ENCODE data around the gene PARP14.
"Not testable (repeated sequence)": the region's sequence is repeated elsewhere in the genome, so short reads cannot be mapped to it uniquely, and the experiment has no call there.

The PARP14 gene, protein sequence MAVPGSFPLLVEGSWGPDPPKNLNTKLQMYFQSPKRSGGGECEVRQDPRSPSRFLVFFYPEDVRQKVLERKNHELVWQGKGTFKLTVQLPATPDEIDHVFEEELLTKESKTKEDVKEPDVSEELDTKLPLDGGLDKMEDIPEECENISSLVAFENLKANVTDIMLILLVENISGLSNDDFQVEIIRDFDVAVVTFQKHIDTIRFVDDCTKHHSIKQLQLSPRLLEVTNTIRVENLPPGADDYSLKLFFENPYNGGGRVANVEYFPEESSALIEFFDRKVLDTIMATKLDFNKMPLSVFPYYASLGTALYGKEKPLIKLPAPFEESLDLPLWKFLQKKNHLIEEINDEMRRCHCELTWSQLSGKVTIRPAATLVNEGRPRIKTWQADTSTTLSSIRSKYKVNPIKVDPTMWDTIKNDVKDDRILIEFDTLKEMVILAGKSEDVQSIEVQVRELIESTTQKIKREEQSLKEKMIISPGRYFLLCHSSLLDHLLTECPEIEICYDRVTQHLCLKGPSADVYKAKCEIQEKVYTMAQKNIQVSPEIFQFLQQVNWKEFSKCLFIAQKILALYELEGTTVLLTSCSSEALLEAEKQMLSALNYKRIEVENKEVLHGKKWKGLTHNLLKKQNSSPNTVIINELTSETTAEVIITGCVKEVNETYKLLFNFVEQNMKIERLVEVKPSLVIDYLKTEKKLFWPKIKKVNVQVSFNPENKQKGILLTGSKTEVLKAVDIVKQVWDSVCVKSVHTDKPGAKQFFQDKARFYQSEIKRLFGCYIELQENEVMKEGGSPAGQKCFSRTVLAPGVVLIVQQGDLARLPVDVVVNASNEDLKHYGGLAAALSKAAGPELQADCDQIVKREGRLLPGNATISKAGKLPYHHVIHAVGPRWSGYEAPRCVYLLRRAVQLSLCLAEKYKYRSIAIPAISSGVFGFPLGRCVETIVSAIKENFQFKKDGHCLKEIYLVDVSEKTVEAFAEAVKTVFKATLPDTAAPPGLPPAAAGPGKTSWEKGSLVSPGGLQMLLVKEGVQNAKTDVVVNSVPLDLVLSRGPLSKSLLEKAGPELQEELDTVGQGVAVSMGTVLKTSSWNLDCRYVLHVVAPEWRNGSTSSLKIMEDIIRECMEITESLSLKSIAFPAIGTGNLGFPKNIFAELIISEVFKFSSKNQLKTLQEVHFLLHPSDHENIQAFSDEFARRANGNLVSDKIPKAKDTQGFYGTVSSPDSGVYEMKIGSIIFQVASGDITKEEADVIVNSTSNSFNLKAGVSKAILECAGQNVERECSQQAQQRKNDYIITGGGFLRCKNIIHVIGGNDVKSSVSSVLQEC (N-terminal part only)

DNA sequence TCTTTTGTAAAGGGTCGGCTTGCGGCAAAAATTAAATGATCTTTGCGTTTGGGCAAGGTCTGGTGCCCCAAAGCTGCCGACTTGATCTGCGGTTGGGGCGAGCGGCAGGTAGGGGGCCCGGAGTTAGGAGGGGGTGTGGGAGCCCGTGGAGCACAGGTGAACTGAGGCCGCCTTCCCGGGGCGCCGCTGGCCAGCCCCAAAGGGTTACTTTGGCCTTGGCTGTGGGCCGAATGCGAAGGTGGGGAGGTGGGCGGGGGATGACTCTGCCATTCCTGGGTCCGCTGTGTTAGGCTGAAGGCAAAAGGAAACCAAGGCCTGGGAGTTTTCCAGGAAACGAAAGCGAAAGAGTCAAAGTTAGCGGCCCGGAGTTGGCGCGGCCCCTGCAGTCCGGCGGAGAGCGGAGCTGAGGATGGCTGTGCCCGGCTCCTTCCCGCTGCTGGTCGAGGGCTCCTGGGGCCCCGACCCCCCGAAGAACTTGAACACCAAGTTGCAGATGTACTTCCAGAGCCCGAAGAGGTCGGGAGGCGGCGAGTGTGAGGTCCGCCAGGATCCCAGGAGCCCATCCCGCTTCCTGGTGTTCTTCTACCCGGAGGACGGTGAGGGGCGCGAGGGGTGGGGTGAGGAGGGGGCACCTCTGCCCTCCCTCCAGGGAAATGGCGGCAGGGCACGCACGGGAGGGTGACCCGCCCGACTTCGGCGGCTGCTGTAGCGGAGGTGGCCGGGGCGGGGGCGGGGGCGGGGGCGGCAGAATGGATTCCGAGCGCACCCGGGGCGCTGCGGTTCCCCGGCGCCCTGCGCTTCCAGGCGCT, at the start of gene PARP14:
PARP14 (plus strand) TSS at position 365 of the 809 bp plus-strand sequence; CDS start at position 410, 45 bp downstream.
- peak; percentile 39 for DNase-seq (ENCODE audit: low read depth)

DNA sequence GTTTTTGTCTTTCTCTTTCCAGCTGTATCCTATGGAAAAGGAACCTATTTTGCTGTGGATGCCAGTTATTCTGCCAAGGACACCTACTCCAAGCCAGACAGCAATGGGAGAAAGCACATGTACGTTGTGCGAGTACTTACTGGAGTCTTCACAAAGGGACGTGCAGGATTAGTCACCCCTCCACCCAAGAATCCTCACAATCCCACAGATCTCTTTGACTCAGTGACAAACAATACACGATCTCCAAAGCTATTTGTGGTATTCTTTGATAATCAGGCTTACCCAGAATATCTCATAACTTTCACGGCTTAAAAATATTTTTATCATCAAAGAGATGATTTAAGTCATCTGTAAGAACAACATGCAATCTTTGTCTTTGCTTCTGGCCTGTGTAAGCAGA, 44.9 kb upstream of the PARP14 start:
- no peak for DNase-seq (ENCODE audit: low read depth)

DNA sequence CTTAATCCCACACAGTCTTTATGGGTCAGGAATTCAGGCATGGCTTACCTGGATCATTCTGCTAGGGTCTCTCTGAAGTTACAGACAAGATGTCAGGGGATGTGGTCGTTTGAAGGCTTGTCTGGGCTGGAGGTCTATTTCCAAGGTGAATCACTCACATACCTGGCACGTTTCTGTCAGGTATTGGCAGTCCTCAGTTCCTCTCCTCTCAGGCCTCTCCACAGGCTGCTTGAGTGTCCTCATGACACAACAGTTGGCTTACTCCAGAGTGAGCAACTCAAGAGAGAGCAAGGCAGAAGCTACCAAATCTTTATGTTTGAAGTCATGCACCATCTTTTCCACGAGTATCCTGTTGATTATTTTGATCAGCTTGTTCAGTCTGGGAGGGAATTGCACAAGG, 43.9 kb upstream of the PARP14 start:
- DNase-seq (ENCODE audit: low read depth), result no peak

DNA sequence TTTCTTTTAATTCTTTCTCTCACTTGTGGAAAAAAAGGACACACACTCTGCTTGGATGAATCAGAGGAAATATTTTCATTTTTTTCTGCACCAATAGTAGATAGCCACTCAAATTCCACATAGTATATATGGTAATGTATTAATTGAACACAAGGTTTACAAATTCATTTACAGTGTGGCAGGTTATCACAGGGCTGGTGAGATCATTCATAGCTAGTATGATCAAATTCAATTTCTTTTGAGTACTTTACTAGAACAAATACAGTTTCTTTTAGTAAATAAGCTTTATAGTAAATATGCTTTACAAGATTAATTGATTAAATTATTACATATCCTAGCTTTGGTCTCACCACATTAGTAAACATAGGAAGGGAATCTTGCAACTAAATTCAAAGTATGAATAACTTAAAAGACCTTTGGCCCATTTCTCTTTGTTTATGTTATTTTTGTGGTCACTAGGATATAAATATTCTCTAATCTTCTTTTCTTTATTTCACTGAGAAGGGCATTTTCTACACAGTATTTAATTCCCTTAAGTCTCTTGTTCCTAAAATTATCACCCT, 40.1 kb upstream of the PARP14 start:
- DNase-seq (ENCODE audit: low read depth), result no peak

DNA sequence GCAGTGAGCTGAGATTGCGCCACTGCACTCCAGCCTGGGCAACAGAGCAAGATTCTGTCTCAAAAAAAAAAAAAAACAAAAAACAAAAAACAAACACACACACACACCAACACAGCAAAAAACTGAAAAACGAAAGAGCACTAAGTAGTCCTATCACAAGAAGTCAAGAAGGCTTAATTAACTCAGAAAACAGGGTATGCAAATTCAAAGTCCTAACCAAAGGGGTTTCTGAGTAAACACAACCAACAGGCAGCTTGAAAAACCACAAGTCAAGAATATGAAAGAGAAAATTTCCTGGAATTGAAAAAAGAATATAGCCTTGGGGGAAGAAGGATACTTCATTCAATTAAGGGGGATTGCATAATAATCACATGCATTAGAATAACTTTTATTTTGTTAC, 37.7 kb upstream of the PARP14 start:
- DNase-seq (ENCODE audit: low read depth), result no peak

DNA sequence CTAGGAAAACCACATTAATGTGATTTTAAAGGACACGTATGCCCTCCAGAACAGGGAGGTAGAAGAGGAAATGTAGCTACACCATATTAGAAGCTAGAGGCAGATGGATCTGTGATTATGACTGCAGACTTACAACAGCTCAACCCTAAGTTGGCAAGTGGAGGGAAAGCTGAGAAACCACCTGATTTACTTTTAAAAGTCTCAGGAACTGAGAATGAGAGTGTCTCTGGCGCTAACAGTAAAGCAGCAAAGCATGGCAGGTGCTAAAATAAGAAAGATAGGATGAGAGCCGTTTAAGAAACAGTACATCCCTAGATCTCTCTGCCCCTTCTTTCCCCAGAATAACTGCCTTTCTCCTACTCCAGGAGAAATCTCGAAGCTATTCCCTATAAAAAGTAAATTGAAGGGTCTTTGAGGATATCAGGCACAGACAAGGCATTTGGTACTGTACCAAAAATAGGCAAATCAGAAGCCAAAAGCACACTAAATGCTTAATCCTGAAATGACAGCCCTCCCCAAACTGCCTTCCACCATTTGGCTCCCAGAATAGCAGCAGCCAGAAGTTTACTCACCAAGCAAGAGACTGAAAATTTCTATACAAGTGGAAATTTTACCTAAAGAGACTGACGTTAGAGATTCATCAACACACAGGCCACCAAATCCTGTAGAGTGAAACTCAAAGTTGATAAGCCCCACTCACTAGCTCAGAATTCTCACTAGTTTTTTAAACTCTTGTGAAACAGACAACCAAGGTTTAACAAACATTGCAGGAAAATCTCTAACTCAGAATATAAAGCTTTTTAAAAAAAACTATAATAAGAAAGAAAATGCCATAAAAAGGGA, 34.3 kb upstream of the PARP14 start:
- no peak for DNase-seq (ENCODE audit: low read depth)

DNA sequence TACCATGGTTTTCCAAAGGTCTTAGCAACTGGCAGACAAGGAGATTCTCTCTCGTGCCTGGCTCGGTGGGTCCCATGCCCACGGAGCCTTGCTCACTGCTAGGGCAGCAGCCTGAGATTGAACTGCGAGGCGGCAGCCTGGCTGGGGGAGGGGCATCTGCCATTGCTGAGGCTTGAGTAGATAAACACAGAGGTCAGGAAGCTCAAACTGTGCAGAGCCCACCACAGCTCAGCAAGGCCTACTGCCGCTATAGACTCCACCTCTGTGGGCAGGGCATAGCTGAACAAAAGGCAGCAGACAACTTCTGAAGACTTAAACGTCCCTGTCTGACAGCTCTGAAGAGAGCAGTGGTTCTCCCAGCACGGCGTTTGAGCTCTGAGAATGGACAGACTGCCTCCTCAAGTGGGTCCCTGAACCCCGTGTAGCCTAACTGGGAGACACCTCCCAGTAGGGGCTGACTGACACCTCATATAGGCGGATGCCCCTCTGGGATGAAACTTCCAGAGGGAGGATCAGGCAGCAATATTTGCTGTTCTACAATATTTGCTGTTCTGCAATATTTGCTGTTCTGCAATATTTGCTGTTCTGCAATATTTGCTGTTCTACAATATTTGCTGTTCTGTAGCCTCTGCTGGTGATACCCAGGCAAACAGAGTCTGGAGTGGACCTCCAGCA, 29.3 kb upstream of the PARP14 start:
- not testable (repeated sequence) for DNase-seq (ENCODE audit: low read depth)

DNA sequence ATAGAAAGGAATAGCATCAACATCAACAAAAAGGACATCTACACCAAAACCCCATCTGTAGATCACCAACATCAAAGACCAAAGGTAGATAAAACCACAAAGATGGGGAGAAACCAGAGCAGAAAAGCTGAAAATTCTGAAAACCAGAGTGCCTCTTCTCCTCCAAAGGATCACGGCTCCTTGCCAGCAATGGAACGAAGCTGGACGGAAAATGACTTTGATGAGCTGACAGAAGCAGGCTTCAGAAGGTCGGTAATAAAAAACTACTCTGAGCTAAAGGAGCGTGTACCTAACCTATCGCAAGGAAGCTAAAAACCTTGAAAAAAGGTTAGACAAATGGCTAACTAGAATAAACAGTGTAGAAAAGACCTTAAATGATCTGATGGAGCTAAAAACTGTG, 28.7 kb upstream of the PARP14 start:
- not testable (repeated sequence) for DNase-seq (ENCODE audit: low read depth)

DNA sequence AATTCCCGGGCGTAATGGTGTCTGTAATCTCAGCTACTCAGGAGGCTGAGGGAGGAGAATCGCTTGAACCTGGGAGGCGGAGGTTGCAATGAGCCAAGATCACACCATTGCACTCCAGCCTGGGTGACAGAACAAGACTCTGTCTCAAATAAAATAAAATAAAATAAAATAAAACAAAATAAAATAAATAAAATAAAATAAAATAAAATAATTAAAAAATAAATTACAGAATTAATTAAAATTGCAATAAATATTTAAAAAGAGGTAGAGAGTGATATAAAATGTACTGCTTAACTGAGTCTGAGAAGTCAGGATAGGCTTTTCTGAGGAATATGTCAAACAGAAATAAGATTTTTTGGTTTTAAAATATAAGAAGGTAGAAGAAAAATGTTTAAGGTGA, 22.3 kb upstream of the PARP14 start:
- not testable (repeated sequence) for DNase-seq (ENCODE audit: low read depth)

DNA sequence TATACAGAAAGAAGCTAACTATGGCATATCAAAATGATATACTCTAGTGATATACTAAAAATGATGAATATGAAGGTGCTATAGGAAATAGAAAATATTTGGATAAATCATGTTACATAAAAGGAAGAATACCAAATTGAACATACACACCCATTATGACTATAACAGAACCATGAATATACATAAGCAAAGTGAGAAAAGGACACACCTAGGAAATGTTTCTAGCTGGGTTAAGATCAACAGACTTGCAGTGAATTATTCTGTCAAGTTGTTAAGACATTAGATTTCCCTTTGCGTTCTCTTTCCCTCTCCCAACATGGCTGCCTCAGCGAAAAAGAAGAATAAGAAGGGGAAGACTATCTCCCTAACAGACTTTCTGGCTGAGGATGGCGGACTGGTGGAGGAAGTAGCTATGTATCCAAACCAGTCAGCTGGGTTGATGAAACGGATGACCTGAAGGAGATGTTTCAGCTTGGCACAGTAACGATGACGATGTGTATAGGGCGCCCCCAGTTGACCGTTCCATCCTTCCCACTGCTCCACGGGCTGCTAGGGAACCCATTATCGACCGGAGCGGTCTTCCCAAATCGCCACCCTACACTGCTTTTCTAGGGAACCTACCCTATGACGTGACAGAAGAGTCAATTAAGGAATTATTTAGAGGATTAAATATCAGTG, 20.2 kb upstream of the PARP14 start:
- DNase-seq (ENCODE audit: low read depth), result no peak

DNA sequence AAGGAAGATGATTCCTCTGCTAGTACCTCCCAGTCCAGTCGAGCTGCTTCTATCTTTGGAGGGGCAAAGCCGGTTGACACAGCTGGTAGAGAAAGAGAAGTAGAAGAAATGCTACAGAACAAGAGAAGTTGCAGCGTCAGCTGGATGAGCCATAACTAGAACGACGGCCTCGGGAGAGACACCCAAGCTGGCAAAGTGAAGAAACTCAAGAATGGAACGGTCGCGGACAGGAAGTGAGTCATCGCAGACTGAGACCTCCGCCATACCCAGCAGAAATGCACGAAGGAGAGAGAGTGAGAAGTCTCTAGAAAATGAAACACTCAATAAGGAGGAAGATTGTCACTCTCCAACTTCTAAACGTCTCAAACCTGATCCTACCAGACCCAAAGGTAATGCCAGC, 19.0 kb upstream of the PARP14 start:
- DNase-seq (ENCODE audit: low read depth), result no peak

DNA sequence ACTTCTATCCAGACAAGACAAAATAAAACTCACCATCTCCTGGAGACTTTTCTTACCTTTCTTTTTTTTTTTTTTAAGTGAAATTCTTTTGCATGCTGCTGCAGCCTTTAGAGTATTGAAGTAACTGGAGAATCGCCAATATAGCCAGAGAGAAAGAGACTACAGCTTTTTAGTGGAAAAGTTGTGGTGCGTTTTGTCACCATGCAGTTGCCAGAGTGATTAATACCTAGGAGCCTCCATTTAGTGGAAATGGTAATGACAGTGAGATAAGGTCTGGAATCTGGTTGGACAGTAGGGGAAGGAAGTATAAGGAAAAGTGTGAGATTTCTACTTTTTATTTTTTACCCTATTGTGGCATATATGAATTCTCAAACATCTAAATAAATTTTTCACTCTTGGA, 18.1 kb upstream of the PARP14 start:
- DNase-seq (ENCODE audit: low read depth), result no peak

DNA sequence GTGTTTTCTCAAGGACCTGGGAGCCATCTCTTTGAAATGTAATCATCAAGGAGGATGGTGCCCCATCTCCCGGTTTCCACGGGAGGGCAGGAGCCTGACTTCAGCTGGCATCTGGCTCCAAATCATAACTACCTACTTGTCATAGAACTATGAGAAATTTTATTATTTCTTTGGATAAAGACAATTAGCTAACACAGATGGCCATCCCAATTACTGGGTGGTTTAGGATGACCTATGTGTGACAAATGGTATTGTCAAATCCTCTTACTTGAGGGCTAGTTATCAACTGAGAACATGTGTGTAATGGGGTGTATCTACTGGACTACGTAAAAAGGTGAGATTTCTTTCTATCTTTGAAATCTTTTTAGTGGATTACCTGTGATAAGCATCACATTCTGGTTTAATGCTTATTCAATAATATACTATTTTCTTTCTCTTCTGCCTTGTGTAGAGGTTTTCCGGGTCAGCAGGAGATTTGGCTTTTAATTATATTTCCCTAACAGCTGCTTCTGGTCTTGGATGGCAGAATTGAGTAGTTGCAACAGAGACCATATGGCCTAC, 15.3 kb upstream of the PARP14 start:
- DNase-seq (ENCODE audit: low read depth), result no peak

DNA sequence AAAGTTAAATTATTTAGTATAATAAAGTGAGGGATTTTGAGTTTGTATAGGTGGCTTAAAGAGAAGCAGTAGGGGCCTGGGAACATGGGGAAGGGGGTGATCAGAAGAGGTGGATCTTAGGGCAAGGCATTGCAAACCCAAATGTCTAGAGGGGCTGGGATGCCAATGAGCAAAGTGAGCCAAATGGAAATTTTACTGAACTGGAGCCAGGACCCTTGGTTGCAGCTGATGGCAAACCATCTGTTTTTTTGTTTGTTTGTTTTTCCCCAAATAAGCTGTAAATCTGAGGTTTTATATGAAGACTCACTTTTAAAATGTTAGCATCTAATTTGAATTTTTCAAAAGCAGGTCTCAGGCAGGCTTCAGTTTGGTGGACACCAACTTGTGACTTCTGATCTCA, 14.8 kb upstream of the PARP14 start:
- DNase-seq (ENCODE audit: low read depth), result no peak

DNA sequence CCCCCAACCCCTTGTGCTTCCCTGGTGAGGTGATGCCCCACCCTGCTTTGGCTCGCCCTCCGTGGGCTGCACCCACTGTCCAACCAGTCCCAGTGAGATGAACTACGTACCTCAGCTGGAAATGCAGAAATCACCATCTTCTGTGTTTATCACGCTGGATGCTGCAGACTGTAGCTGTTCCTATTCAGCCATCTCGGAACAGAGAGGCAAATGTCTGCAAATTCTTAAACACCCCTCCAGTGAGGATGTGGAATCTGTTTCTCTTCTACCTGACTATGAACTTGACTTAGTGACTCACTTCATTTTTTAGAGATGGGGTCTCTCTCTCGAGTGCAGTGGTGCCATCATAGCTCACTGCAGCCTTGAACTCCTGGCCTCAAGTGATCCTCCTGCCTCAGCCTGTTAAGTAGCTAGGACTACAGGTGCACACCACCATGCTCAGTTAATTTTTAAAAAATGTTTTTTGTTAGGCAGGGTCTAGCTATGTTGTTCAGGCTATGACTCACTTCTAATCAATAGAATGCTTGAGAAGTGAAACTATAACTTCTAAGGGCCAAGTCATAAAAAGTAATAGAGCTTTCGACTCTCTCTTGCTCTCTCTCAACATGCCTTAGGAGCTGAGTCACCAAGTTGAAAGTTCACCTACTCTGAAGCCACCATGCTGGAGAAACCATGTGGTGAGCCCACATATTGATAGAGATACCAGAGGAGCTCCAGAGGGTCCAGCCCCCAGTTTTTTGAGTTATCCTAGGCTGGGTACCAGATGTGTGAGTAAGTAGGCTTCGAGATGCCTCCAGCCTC, 11.5 kb upstream of the PARP14 start:
- no peak for DNase-seq (ENCODE audit: low read depth)

DNA sequence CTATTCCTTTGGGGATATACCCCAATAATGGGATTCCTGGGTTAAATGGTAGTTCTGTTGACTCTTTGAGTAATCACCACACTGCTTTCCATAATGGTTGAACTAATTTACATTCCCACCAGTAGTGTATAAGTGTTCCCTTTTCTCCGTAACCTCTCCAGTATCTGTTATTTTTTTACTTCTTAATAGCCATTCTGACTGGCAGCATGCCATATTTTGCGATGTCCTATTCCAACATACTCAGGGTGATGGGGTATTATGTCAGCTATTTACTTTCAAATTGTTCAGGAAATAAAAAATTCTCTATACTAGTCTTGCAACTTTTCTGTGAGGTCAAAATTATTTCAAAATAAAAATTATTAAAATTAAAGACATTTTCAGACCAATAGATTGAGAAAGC, 9.1 kb upstream of the PARP14 start:
- no peak for DNase-seq (ENCODE audit: low read depth)

DNA sequence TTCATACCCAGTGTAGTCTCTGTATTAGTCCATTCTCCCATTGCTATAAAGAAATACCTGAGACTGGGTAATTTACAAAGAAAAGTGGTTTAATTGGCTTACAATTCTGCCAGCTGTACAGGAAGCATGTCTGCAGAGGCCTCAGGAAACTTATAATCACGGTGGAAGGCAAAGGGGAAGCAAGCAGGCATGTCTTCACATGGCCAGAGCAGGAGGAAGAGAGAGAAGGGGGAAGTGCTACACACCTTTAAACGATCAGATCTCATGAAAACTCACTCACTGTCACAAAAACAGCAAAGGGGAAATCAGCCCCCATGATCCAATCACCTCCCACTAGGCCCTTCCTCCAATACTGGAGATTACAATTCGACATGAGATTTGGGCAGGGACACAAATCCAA, 6.3 kb upstream of the PARP14 start:
- DNase-seq (ENCODE audit: low read depth), result no peak

DNA sequence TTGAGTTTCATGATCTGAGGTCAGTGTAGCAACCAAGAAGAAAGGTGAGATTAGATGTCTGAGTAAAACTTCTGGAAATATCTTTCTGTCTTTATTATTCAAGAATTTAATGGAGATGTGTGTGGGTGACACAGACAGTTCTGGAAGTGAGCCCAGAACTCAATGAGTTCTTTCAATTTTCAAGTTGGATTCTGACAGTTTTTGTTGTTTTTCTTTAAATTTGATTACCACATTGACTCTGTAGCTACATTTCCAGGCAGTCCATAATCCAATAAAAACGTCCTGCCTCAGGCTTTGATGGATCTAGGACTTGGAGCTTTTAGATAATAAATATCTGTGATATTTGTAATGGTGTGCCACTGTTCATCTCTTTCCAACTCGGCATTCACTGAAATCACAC, 3.9 kb upstream of the PARP14 start:
- DNase-seq (ENCODE audit: low read depth), result no peak
